Stimulated activated memory B cell treated with anti-CD40 and anti-IgM and Interleukin-4, amounts not matched to agents 10 μg/mL and 1 μg/mL and 100 μg/mL, for 72 hours (primary cell): ENCODE results near the gene PADI3.

Experiments used
- ATAC-seq: fragments of 150-1000 bp; cut with Tn5 transposase; 2 replicates; pipeline ENCODE4 v1.10.0; 2021
- H3K27ac Mint-ChIP-seq: one replicate; pipeline ENCODE4 v1.8.0; 2022; ENCODE audit warnings: mild to moderate bottlenecking, mixed read lengths
- H3K27me3 Mint-ChIP-seq: one replicate; pipeline ENCODE4 v1.8.0; 2022; ENCODE audit warnings: mixed read lengths
- H3K36me3 Mint-ChIP-seq: one replicate; pipeline ENCODE4 v1.8.0; 2022; ENCODE audit warnings: mixed read lengths
- H3K4me1 Mint-ChIP-seq: one replicate; pipeline ENCODE4 v1.8.0; 2022; ENCODE audit warnings: mixed read lengths
- H3K4me3 Mint-ChIP-seq: one replicate; pipeline ENCODE4 v1.8.0; 2022; ENCODE audit warnings: mild to moderate bottlenecking, moderate library complexity, mixed read lengths
- H3K9me3 Mint-ChIP-seq: one replicate; pipeline ENCODE4 v1.8.0; 2022; ENCODE audit warnings: mixed read lengths

Gene PADI3

GRCh38 chr1:17248781-17249180 is at the start of gene PADI3:
Gene PADI3 (plus strand): TSS chr1:17249098. CDS start chr1:17249138, 40 bp downstream.
- no peak for ATAC-seq
- Mint-ChIP-seq H3K4me3 (no peak within 1 kb of the TSS), H3K4me1 (no peaks in the 10 kb centered on the region), H3K36me3 (no peaks in the 10 kb centered on the region), H3K27me3 (peaks cover 48% of the 10 kb centered on the region), H3K9me3 (no peaks in the 10 kb centered on the region), H3K27ac (no peak within 1 kb of the TSS)

GRCh38 chr1:17199267-17200044 is 49.4 kb upstream of the PADI3 start:
- ATAC-seq: no peak
- no peaks in the 10 kb centered on the region for H3K36me3 Mint-ChIP-seq
- H3K9me3 Mint-ChIP-seq: no peaks in the 10 kb centered on the region
- no peak overlapping the region for H3K27ac Mint-ChIP-seq
- H3K4me1 Mint-ChIP-seq: peaks cover 10% of the 10 kb centered on the region
- no peak overlapping the region for H3K4me3 Mint-ChIP-seq
- peaks cover 13% of the 10 kb centered on the region for H3K27me3 Mint-ChIP-seq

- Mint-ChIP-seq H3K4me3 (no peak overlapping the region), H3K27ac (no peak overlapping the region), H3K9me3 (no peaks in the 10 kb centered on the region), H3K4me1 (peaks cover 10% of the 10 kb centered on the region), H3K36me3 (no peaks in the 10 kb centered on the region), H3K27me3 (peaks cover 13% of the 10 kb centered on the region)
- ATAC-seq: no peak
These were observed 48.7 kb upstream of the PADI3 start for GRCh38 chr1:17200246-17200645.

- Mint-ChIP-seq H3K27me3 (peaks cover 13% of the 10 kb centered on the region), H3K4me3 (no peak overlapping the region), H3K36me3 (no peaks in the 10 kb centered on the region), H3K4me1 (peaks cover 11% of the 10 kb centered on the region), H3K27ac (no peak overlapping the region), H3K9me3 (no peaks in the 10 kb centered on the region)
- no peak for ATAC-seq
These were observed 48.1 kb upstream of the PADI3 start for GRCh38 chr1:17200756-17201155.

- Mint-ChIP-seq H3K27me3 (peaks cover 13% of the 10 kb centered on the region), H3K27ac (peak overlapping the region; percentile 50), H3K9me3 (no peaks in the 10 kb centered on the region), H3K4me3 (no peak overlapping the region), H3K36me3 (no peaks in the 10 kb centered on the region), H3K4me1 (peaks cover 18% of the 10 kb centered on the region)
- peak; percentile 25 for ATAC-seq
These were observed 47.5 kb upstream of the PADI3 start for GRCh38 chr1:17201201-17202021.

GRCh38 chr1:17204546-17205440 is 44.1 kb upstream of the PADI3 start, which contains the start of gene PADI1:
Gene PADI1 (plus strand): TSS chr1:17205128. CDS start chr1:17205218, 90 bp downstream.
- peaks cover 51% of the 10 kb centered on the region for H3K4me1 Mint-ChIP-seq
- no peak for ATAC-seq
- H3K36me3 Mint-ChIP-seq: no peaks in the 10 kb centered on the region
- H3K9me3 Mint-ChIP-seq: no peaks in the 10 kb centered on the region
- no peak within 1 kb of the TSS for H3K4me3 Mint-ChIP-seq
- peaks cover 13% of the 10 kb centered on the region for H3K27me3 Mint-ChIP-seq
- peak within 1 kb of the TSS; percentile 23 for H3K27ac Mint-ChIP-seq

- H3K4me3 Mint-ChIP-seq: no peak overlapping the region
- H3K36me3 Mint-ChIP-seq: no peaks in the 10 kb centered on the region
- peaks cover 13% of the 10 kb centered on the region for H3K27me3 Mint-ChIP-seq
- peak overlapping the region; percentile 23 for H3K27ac Mint-ChIP-seq
- peaks cover 56% of the 10 kb centered on the region for H3K4me1 Mint-ChIP-seq
- H3K9me3 Mint-ChIP-seq: no peaks in the 10 kb centered on the region
- no peak for ATAC-seq
These were observed 43.2 kb upstream of the PADI3 start for GRCh38 chr1:17205652-17206051.

GRCh38 chr1:17206196-17206595 is 42.7 kb upstream of the PADI3 start:
- ATAC-seq: no peak
- H3K4me1 Mint-ChIP-seq: peaks cover 56% of the 10 kb centered on the region
- no peaks in the 10 kb centered on the region for H3K9me3 Mint-ChIP-seq
- H3K36me3 Mint-ChIP-seq: no peaks in the 10 kb centered on the region
- peaks cover 13% of the 10 kb centered on the region for H3K27me3 Mint-ChIP-seq
- H3K4me3 Mint-ChIP-seq: no peak overlapping the region
- H3K27ac Mint-ChIP-seq: peak overlapping the region; percentile 23

GRCh38 chr1:17207046-17207445 is 41.9 kb upstream of the PADI3 start:
- Mint-ChIP-seq H3K4me1 (peaks cover 48% of the 10 kb centered on the region), H3K4me3 (peak overlapping the region; percentile 62), H3K36me3 (no peaks in the 10 kb centered on the region), H3K9me3 (no peaks in the 10 kb centered on the region), H3K27me3 (peaks cover 13% of the 10 kb centered on the region), H3K27ac (peak overlapping the region; percentile 77)
- ATAC-seq: peak; percentile 85

GRCh38 chr1:17207540-17207939 is 41.4 kb upstream of the PADI3 start:
- Mint-ChIP-seq H3K4me1 (peaks cover 52% of the 10 kb centered on the region), H3K4me3 (peak overlapping the region; percentile 18), H3K27ac (peak overlapping the region; percentile 77), H3K27me3 (peaks cover 15% of the 10 kb centered on the region), H3K36me3 (no peaks in the 10 kb centered on the region), H3K9me3 (no peaks in the 10 kb centered on the region)
- peak; percentile 18 for ATAC-seq

GRCh38 chr1:17207966-17208418 is 40.9 kb upstream of the PADI3 start:
- H3K36me3 Mint-ChIP-seq: no peaks in the 10 kb centered on the region
- peak overlapping the region; percentile 77 for H3K27ac Mint-ChIP-seq
- ATAC-seq: peak; percentile 82
- H3K4me1 Mint-ChIP-seq: peaks cover 56% of the 10 kb centered on the region
- H3K4me3 Mint-ChIP-seq: peak overlapping the region; percentile 18
- peaks cover 19% of the 10 kb centered on the region for H3K27me3 Mint-ChIP-seq
- no peaks in the 10 kb centered on the region for H3K9me3 Mint-ChIP-seq

GRCh38 chr1:17208546-17208945 is 40.4 kb upstream of the PADI3 start:
- Mint-ChIP-seq H3K27ac (peak overlapping the region; percentile 77), H3K9me3 (no peaks in the 10 kb centered on the region), H3K27me3 (peaks cover 19% of the 10 kb centered on the region), H3K4me1 (peaks cover 62% of the 10 kb centered on the region), H3K36me3 (no peaks in the 10 kb centered on the region), H3K4me3 (no peak overlapping the region)
- ATAC-seq: no peak

GRCh38 chr1:17209430-17209829 is 39.5 kb upstream of the PADI3 start:
- H3K27ac Mint-ChIP-seq: peak overlapping the region; percentile 77
- H3K36me3 Mint-ChIP-seq: no peaks in the 10 kb centered on the region
- ATAC-seq: no peak
- H3K27me3 Mint-ChIP-seq: peaks cover 20% of the 10 kb centered on the region
- peaks cover 71% of the 10 kb centered on the region for H3K4me1 Mint-ChIP-seq
- H3K4me3 Mint-ChIP-seq: no peak overlapping the region
- no peaks in the 10 kb centered on the region for H3K9me3 Mint-ChIP-seq

GRCh38 chr1:17210176-17210575 is 38.7 kb upstream of the PADI3 start:
- no peaks in the 10 kb centered on the region for H3K36me3 Mint-ChIP-seq
- H3K9me3 Mint-ChIP-seq: no peaks in the 10 kb centered on the region
- peaks cover 28% of the 10 kb centered on the region for H3K27me3 Mint-ChIP-seq
- H3K27ac Mint-ChIP-seq: peak overlapping the region; percentile 58
- peaks cover 78% of the 10 kb centered on the region for H3K4me1 Mint-ChIP-seq
- no peak overlapping the region for H3K4me3 Mint-ChIP-seq
- no peak for ATAC-seq

GRCh38 chr1:17211377-17211776 is 37.5 kb upstream of the PADI3 start:
- ATAC-seq: no peak
- Mint-ChIP-seq H3K4me1 (peaks cover 78% of the 10 kb centered on the region), H3K9me3 (no peaks in the 10 kb centered on the region), H3K27ac (no peak overlapping the region), H3K4me3 (no peak overlapping the region), H3K27me3 (peaks cover 40% of the 10 kb centered on the region), H3K36me3 (no peaks in the 10 kb centered on the region)
